ENCODE results near the gene PRM2.

The PRM2 gene

GRCh38 chr16:11278681-11279628 lies 2.7 kb upstream of the PRM2 start:
- TF ChIP-seq TOX (CRISPR knock-in tag; IDR thresholded peaks at IDR 0.05; ENCODE audit: borderline replicate concordance) (no peak), OSR1 (CRISPR knock-in tag; IDR thresholded peaks at IDR 0.05) (no peak), RARB (CRISPR knock-in tag; IDR thresholded peaks at IDR 0.05) (no peak), TSHZ2 (CRISPR knock-in tag; IDR thresholded peaks at IDR 0.05) (no peak), ZNF70 (CRISPR knock-in tag; IDR thresholded peaks at IDR 0.05) (no peak), CSRNP3 (CRISPR knock-in tag; IDR thresholded peaks at IDR 0.05) (no peak), ZNF8 (CRISPR knock-in tag; IDR thresholded peaks at IDR 0.05) (no peak), ZFP3 (CRISPR knock-in tag; IDR thresholded peaks at IDR 0.05) (no peak)

GRCh38 chr16:11277607-11278337 lies 1.5 kb upstream of the PRM2 start:
- TF ChIP-seq ZFP3 (CRISPR knock-in tag; IDR thresholded peaks at IDR 0.05) = no peak
- no peak for TF ChIP-seq ZNF70 (CRISPR knock-in tag; IDR thresholded peaks at IDR 0.05)
- TF ChIP-seq TOX (CRISPR knock-in tag; IDR thresholded peaks at IDR 0.05; ENCODE audit: borderline replicate concordance) = no peak
- ATAC-seq = no peak

More at GRCh38 chr16:11278681-11279628, 2.7 kb upstream of the PRM2 start:
- no peak for ATAC-seq

GRCh38 chr16:11276896-11277593 lies 765 bp upstream of the PRM2 start:
- no peak for ATAC-seq
- TF ChIP-seq ZFP3 (CRISPR knock-in tag; IDR thresholded peaks at IDR 0.05) (no peak), RARB (CRISPR knock-in tag; IDR thresholded peaks at IDR 0.05) (no peak), ZC3H10 (CRISPR knock-in tag; IDR thresholded peaks at IDR 0.05) (no peak), TOX (CRISPR knock-in tag; IDR thresholded peaks at IDR 0.05; ENCODE audit: borderline replicate concordance) (no peak), POU6F1 (CRISPR knock-in tag; IDR thresholded peaks at IDR 0.05; ENCODE audit: borderline replicate concordance, low read depth) (no peak), CREB5 (CRISPR knock-in tag; IDR thresholded peaks at IDR 0.05; ENCODE audit: low read depth) (no peak), CSDC2 (CRISPR knock-in tag; IDR thresholded peaks at IDR 0.05) (no peak), PPARA (CRISPR knock-in tag; IDR thresholded peaks at IDR 0.05; ENCODE audit: borderline replicate concordance) (no peak), OSR1 (CRISPR knock-in tag; IDR thresholded peaks at IDR 0.05) (no peak), ZNF565 (CRISPR knock-in tag; conservative IDR thresholded peaks at IDR 0.05; ENCODE audit: low read depth) (no peak), ARNTL (CRISPR knock-in tag; IDR thresholded peaks at IDR 0.05; ENCODE audit: borderline replicate concordance, low read depth) (no peak), SNAI2 (CRISPR knock-in tag; IDR thresholded peaks at IDR 0.05) (no peak), TSHZ2 (CRISPR knock-in tag; IDR thresholded peaks at IDR 0.05) (no peak), CSRNP3 (CRISPR knock-in tag; IDR thresholded peaks at IDR 0.05) (no peak), BACH2 (CRISPR knock-in tag; IDR thresholded peaks at IDR 0.05; ENCODE audit: borderline replicate concordance) (no peak), TCF4 (CRISPR knock-in tag; IDR thresholded peaks at IDR 0.05; ENCODE audit: borderline replicate concordance) (no peak), ISL1 (CRISPR knock-in tag; IDR thresholded peaks at IDR 0.05) (no peak)

All from SK-N-SH treated with all-trans-retinoic acid at 6 μM for 48 hours (cell line).